GM12891 (cell line): ENCODE results near the gene TBL1X.

Experiments
- POLR2A ChIP-seq: IDR thresholded peaks from 2 replicates; pipeline ENCODE4 v1.6.1; 2011; ENCODE audit warnings: low read depth, low read length, control low read depth
- POLR2AphosphoS5 ChIP-seq: IDR thresholded peaks from 2 replicates; pipeline ENCODE4 v1.6.1; 2011; ENCODE audit warnings: low read depth, low read length, control low read depth
- SPI1 ChIP-seq: IDR thresholded peaks from 2 replicates; pipeline ENCODE4 v1.6.1; 2011; ENCODE audit warnings: low read depth, low read length, control low read depth
- TAF1 ChIP-seq: IDR thresholded peaks from 2 replicates; pipeline ENCODE4 v1.6.1; 2011; ENCODE audit warnings: low read depth, low read length, control low read depth

- TF ChIP-seq POLR2A (no peak), POLR2AphosphoS5 (no peak), TAF1 (no peak), SPI1 (no peak)
Observed at GRCh38 chrX:9459186-9459748, 5.6 kb upstream of the TBL1X start.
